Right lobe of liver (tissue), 4 donors: ENCODE measurements around the gene H6PD.
A peak's percentile ranks its signal among the peaks of the same experiment; 100 is the strongest.

ENCODE experiments used
- POLR2A ChIP-seq: fragments of 450-650 bp; IDR thresholded peaks from one replicate; pipeline ENCODE4 v1.6.1; 2017; ENCODE audit warnings: antibody characterized with exemption, mild to moderate bottlenecking
- TF ChIP-seq, protein P1 (sequence below), 4 donors: fragments of 200-600 bp in 3 of 4; fragments of 450-650 bp in 1 of 4; IDR thresholded peaks; one replicate each; pipeline versions ENCODE4 v1.5.1 to v1.8.0; 2016 to 2022; ENCODE audit warnings: antibody characterized with exemption in 4 of 4, mild to moderate bottlenecking in 2 of 4
- donor health status: DM: no; HTN: no; CAD: no.
- donor health status: DM: no; HTN: no; CAD: no.
- donor health status: DM: no; HTN: yes; CAD: no.

DNA sequence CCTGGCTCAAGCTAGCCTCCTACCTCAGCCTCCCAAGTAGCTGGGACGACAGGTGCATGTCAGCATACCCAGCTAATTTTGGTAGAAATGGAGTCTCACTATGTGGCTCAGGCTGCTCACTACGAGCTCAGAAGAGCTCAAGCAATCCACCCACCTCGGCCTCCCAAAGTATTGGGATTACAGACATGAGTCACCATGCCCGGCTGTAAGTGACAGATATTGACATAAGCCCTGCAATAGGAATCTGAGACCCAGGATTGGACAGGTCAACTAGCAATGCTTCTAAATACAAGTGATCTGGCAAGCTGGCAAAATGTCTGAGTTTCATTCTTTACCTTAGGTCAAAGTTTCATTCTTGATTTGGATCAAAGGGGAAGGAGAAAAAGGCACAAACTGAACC lies 40.5 kb upstream of the H6PD start:
- TF ChIP-seq, protein P1, sequence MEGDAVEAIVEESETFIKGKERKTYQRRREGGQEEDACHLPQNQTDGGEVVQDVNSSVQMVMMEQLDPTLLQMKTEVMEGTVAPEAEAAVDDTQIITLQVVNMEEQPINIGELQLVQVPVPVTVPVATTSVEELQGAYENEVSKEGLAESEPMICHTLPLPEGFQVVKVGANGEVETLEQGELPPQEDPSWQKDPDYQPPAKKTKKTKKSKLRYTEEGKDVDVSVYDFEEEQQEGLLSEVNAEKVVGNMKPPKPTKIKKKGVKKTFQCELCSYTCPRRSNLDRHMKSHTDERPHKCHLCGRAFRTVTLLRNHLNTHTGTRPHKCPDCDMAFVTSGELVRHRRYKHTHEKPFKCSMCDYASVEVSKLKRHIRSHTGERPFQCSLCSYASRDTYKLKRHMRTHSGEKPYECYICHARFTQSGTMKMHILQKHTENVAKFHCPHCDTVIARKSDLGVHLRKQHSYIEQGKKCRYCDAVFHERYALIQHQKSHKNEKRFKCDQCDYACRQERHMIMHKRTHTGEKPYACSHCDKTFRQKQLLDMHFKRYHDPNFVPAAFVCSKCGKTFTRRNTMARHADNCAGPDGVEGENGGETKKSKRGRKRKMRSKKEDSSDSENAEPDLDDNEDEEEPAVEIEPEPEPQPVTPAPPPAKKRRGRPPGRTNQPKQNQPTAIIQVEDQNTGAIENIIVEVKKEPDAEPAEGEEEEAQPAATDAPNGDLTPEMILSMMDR (IDR thresholded peaks at IDR 0.05): no peak
- peak; percentile 41 for TF ChIP-seq POLR2A
